LoVo (cell line): ENCODE measurements around the gene ZNF154.

Experiments
- DNase-seq: peaks from one replicate; pipeline ENCODE4 v3.0.0-alpha.2; 2016; ENCODE audit warnings: low spot score

ZNF154 gene

DNA sequence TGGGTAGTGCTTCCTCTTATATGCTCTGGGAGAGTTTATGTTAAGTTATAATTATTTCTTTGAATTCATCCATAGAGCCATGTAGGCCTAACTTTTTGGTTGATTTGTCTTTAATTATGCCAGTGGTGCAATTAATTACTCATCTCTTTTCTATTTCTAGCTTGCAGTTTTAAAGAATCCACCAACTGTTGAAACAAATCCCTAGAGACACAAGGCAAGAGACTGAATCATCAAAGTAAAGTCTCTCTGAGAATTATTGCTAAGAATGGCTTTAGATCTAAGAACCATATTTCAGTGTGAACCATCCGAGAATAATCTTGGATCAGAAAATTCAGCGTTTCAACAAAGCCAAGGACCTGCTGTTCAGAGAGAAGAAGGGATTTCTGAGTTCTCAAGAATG is 33.1 kb downstream of the ZNF154 start:
- DNase-seq, result no peak

DNA sequence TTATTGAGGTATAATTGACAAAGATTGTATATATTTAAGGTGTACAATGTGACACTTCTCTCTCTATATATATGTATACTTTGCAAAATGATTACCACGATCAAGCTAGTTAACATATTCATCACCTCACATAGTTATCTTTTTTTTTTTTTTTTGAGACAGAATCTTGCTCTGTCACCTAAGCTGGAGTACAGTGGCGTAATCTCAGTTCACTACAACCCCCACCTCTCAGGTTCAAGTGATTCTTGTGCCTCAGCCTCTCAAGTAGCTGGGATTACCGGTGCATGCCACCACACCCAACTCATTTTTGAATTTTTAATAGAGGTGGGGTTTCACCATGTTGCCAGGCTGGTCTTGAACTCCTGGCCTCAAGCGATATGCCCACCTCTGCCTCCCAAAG is 36.5 kb downstream of the ZNF154 start:
- DNase-seq, result no peak

DNA sequence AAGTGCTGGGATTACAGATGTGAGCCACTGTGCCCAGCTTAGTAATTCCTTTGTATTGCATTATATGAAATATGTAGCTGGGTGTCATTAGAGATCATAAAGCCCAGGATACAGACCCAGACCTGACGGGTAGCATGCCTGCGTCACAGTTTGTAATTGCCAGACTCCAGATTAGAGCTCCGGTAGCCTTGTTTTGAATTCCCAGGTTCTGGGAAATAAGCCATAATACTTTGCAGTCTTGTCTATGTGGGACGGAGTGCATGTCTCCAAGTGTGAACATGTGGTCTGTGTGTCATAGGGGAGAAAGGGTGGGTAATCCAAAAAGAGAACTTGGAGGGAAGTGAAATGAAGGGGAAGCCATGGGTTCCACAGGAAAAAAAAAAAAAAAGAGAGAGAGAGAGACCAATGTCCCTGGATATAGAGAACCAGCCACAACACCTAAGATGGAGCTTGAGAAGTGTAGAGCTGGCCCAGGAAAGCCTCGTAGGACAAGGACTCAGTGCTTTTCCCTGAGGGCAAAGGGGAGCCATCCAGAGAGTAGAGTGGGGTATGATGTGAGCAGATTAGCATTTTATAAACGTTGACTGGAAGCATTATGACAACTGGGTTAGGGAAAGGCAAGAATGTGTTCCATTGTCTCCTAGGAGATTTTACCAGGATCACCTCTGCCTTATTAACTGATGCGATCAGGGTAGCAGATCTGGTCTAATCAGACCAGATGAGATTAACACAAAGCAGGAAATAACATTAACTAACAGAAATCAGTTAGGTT is 37.7 kb downstream of the ZNF154 start:
- no peak for DNase-seq

GRCh38 chr19:57668635-57669034 is 40.4 kb downstream of the ZNF154 start, which contains the start of gene ZSCAN4:
TSS of gene ZSCAN4 (plus strand) at chr19:57668935. CDS start at chr19:57676146, 7,211 bp downstream.
- DNase-seq, result no peak

DNA sequence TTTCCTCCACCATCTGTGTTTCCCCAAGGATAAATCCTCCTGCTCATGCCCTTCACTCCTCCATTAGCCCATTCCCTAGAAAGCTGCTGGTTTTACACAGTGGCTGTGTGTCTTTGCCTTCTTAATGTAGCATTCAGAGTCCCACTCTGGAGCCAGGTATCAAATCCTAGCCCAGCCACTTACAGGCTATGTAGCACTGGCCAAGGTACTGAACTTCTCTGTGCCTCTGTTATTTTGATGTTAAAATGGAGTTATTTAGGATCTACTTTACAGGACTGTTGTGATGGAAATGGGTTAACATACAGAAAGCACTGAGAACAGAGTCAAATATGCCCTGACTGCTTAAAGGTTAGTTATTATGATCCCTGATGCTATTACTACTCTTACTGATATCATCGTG is 41.8 kb downstream of the ZNF154 start:
- no peak for DNase-seq

- no peak for DNase-seq
Measured at GRCh38 chr19:57665261-57665806, 43.7 kb downstream of the ZNF154 start.

DNA sequence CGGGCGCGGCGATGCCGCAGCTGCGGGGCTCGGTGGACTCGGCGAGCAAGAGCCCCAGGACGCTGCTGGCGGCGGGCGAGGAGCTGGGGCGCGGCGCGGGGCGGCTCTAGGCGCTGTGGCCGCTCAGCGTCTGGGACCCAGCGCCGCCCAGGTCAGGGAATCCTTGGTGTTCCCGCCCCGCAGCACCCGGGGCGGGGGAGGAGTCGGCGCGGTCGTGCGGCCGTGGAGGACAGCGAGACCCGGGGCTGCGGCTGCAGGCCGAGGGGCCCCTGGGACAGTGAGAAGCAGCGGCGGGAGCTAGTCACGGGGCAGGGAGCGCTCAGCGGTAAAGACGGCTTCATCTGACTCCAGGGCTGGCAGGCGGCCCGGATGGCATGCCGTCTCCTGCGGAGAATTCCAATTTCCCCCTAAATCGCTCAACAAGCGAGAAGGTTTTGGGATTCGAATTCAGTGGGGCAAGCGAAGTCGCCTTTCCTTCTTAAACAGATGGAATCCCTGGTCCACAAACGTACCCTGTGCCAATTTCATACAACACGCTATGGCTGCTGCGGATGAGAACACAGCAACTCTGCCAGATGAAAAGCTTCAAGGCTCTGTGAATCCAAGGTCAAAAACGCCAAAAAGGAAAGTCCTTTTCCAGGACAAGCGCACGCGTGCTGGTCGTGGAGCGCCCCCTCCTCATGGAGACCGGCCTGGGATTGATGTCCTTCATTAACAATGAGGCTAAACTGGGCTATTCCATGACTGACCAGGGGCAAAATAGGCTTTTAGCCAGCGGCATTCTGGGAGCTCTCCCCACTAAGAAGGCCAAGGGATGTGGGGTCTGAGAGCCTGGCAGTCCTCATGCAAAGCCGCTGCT is 44.5 kb downstream of the ZNF154 start:
- DNase-seq, result no peak

DNA sequence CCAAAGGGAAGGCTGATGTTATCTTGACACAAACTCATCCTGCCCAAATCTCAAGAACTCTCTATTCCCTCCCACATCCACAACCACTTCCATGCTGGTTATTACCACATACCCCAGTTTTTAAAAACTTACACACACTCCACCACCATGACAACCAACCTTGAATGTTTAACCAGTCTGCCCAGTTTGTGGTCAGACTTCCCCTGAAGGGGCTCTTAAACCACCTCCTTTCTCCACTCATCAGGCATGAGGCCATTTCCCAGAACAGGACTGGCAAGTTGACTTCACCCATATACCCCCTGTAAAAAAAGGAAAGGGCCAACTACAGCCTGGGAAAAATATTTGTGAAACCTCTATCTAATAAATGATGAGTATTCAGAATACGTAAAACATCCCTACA is 52.7 kb downstream of the ZNF154 start:
- DNase-seq, result no peak

DNA sequence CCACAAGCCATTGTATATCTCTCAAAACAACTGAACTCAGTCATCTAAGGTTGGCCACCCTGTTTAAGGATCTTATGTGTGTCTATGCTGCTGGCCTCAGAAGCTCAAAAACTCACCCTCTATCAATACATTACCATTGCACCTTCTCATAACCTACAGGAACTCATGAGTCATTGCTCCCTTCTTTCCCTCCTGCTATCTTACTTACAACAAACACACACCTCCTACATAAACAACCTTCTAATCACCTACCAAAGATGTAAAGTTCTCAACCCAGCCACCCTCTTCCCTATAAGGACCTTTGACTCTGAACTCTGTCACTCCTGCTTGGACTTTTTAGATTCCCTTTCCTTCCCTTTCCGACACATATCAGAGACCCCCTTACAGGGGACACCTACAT is 53.6 kb downstream of the ZNF154 start:
- no peak for DNase-seq

GRCh38 chr19:57653689-57654088 is 55.3 kb downstream of the ZNF154 start:
- no peak for DNase-seq

GRCh38 chr19:57651654-57651996 is 57.4 kb downstream of the ZNF154 start:
- no peak for DNase-seq

DNA sequence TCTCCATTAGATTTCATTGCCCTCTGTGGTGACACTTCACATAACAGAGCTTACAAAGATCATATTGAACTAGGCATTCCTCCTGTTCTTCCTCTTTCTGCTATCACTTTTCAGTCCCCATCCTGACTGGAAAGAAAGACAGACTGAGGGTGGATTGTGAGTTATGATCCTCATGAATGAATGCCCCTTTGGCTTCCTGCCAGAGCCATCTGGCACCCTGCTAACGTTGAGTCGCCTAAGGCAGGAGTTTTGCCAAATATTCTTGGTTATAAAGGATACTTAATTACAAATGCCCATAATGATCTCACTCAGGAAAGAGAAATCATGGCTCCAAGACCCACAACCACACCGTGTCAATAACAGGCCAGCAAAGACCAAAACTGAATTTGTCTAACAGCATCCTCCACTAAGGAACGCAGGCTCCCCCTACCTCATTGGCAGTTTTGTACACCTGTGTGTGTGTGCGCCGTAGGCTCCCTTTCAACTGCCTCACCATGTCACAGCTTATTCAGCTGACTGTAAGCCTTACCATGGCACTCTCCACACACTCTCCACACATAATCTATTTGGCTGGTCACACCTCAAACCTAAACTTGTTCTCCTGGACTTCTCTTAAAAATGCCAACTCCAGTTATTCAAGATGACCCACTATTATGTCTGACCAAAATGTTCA is 60.5 kb downstream of the ZNF154 start:
- no peak for DNase-seq
